ENCODE measurements around the gene ZSCAN10. TPM values are rescaled to one million over a fixed set of nuclear protein-coding genes. Genes with fewer than 3 reads are reported as not detected.

Gene ZSCAN10
- total RNA-seq, 2 donors from 2014 or later = 0.34 to 0.45 TPM

DNA sequence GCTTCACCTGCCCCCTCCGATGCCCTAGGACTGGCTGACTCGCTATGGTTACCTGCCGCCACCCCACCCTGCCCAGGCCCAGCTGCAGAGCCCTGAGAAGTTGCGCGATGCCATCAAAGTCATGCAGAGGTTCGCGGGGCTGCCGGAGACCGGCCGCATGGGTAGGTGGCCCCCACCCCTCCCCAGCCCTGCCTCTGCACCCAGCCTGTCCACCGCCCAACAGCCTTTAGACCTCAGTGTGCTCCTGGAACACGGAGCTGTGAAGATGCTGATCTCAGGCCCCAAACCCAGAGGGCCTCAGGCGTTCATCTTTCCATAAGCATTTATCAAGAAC is 51.7 kb downstream of the ZSCAN10 start:
- H3K27ac Mint-ChIP-seq = no peak overlapping the region
- H3K4me3 Mint-ChIP-seq = peak overlapping the region; percentile 13

DNA sequence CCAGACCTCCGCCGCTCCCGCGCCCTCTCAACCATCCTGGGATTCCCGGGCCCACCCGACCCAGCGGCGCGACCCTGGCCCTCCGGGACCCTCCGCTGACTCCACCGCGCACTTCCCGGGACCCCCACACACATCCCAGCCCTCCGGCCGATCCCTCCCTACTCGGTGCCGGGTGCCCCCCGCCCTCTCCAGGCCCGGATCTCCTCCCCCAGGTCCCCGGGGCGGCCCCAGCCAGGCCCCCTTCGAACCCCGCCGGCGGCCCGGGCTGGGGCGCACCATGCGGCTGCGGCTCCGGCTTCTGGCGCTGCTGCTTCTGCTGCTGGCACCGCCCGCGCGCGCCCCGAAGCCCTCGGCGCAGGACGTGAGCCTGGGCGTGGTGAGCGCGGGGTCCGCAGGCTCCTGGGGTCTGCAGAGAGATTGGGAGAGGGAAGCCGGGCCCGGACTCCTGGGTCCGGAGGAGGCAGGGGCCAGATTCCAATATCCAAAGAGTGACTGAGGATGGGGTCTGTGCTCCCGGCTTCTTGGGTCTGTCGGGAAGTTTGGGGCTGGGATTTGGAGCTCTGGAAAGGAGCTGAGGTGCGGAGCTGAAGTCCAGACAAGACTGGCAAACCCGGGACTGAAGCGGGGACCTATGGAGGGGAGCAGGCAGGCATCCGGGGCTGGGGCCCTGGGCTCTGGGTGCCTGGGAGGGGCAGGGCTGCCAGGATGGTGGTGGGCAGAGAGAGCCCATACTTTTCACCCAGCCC is 52.3 kb downstream of the ZSCAN10 start:
- Mint-ChIP-seq H3K36me3 (ENCODE audit: low read depth) (peaks cover 12% of the 10 kb centered on the region), H3K27me3 (peaks cover 22% of the 10 kb centered on the region), H3K4me1 (no peaks in the 10 kb centered on the region), H3K9me3 (no peaks in the 10 kb centered on the region), H3K4me3 (peak overlapping the region; percentile 13), H3K27ac (no peak overlapping the region)
- peak; percentile 16 for ATAC-seq (replicated peaks)

More for the DNA sequence above, 51.7 kb downstream of the ZSCAN10 start:
- Mint-ChIP-seq H3K27me3 (peaks cover 22% of the 10 kb centered on the region), H3K4me1 (peaks cover 4% of the 10 kb centered on the region), H3K9me3 (no peaks in the 10 kb centered on the region), H3K36me3 (ENCODE audit: low read depth) (peaks cover 12% of the 10 kb centered on the region)
- ATAC-seq (replicated peaks) = no peak

DNA sequence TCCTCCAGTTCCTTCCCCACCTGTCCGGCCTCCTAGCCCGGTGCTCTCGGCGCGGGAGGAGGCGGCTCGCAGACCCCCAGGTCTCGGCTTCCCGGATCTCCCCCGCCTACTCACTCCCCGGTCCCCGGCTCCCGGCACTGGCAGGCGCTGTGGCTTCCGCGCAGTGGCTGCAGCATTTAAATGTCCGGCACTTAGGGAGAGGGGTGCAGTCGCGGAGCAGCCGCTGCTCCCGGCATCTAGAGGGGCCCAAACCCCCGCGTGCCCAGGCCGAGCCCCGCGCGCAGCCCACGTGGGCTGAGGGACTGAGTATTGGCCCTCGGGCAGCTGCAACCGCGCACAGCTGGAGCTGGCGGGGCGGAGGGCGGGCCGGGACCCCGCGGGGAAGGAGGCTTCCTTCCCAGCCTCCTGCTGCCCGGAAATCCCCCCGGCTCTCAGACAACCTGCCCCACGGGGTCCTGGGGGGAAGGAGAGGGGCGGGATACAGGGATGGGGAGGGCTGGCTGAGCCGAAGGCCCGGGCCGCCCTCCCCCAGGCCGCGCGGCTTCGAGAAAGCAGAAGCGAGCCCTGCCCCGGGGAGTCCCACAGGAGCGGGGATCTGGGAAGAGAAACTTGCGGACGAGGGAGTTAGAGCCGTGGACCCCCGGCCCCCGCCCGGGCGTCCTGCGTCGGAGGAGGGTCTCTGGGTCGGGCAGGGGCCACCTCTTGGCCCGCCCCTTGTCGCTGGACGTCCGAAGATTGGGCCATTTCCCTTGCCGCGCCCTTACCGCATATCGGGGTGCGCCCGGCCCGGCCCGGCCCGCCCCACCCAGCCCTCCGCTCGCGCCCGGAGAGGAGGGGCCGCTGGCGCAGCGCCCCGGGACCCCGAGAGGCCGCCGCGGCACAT is 53.1 kb downstream of the ZSCAN10 start, which contains the start of gene MMP25:
TSS of gene MMP25 (plus strand) at position 804 of the 883 bp plus-strand sequence. CDS start 357 bp downstream, outside the sequence.
- no peaks in the 10 kb centered on the region for H3K9me3 Mint-ChIP-seq
- H3K27me3 Mint-ChIP-seq = peaks cover 22% of the 10 kb centered on the region
- H3K4me3 Mint-ChIP-seq = peak within 1 kb of the TSS; percentile 67
- no peaks in the 10 kb centered on the region for H3K4me1 Mint-ChIP-seq
- no peak within 1 kb of the TSS for H3K27ac Mint-ChIP-seq
- H3K36me3 Mint-ChIP-seq (ENCODE audit: low read depth) = peaks cover 12% of the 10 kb centered on the region
- ATAC-seq (replicated peaks) = peak; percentile 33

DNA sequence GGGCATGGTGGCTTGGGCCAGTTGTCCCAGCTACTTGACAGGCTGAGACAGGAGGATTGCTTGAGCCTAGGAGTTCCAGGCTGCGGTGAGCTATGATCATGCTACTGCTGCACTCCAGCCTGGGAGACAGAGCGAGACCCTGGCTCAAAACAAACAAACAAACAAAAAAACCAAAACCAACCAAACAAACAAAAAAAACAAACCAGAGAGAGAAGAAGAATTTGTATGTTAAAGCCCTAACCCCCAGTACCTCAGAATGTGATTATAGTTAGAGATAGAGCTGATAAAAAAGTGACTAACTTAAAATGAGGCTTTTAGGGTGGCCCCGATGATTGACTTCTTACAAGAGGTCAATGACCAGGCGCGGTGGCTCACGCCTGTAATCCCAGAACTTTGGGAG is 54.4 kb downstream of the ZSCAN10 start:
- Mint-ChIP-seq H3K4me1 (peaks cover under 1% of the 10 kb centered on the region), H3K9me3 (no peaks in the 10 kb centered on the region), H3K27me3 (peaks cover 26% of the 10 kb centered on the region), H3K27ac (no peak overlapping the region), H3K36me3 (ENCODE audit: low read depth) (peaks cover 12% of the 10 kb centered on the region), H3K4me3 (peak overlapping the region; percentile 67)
- no peak for ATAC-seq (replicated peaks)

DNA sequence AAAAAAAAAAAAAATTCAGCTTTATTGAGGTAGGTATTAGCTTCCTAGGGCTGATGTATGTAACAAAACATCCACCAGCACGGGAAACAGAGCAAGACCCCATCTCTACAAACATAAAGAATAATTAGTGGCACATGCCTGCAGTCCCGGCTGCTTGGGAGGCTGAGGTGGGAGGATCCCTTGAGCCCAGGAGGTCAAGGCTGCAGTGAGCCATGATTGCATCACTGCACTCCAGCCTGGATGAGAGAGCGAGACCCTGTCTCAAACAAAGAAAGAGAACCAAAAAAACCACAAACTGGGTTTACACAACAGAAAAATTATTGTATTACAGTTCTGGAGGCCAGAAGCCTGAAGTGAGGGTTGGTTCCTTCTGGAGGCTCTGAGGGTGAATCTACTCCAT is 56.7 kb downstream of the ZSCAN10 start:
- no peaks in the 10 kb centered on the region for H3K9me3 Mint-ChIP-seq
- H3K4me3 Mint-ChIP-seq = no peak overlapping the region
- H3K27ac Mint-ChIP-seq = no peak overlapping the region
- peaks cover 14% of the 10 kb centered on the region for H3K36me3 Mint-ChIP-seq (ENCODE audit: low read depth)
- H3K27me3 Mint-ChIP-seq = peaks cover 37% of the 10 kb centered on the region
- ATAC-seq (replicated peaks) = no peak
- peaks cover 4% of the 10 kb centered on the region for H3K4me1 Mint-ChIP-seq

DNA sequence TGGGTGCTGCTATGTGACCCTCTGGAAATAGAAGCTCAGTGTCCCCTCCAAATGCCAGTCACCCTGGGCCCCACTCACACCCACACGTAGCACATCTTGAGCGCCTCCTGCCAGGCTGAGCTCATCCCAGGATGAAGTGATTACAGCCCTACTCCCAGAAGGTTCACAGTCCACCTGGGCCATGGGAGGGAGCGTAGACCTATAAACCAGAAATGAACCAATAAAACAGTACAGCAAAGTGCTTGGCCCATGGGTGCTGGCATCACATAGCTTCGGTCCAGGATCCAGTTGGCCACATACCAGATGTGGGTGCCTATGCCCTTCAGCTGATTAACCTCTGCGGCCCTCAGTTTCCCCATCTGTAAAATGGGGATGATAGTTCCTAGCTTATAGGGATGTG is 60.2 kb downstream of the ZSCAN10 start:
- no peak overlapping the region for H3K27ac Mint-ChIP-seq
- no peak for ATAC-seq (replicated peaks)
- H3K36me3 Mint-ChIP-seq (ENCODE audit: low read depth) = peaks cover 5% of the 10 kb centered on the region
- H3K27me3 Mint-ChIP-seq = peaks cover 44% of the 10 kb centered on the region
- no peaks in the 10 kb centered on the region for H3K9me3 Mint-ChIP-seq
- H3K4me1 Mint-ChIP-seq = peaks cover 4% of the 10 kb centered on the region
- H3K4me3 Mint-ChIP-seq = no peak overlapping the region

Other genes starting within 250 kb of the ZSCAN10 start
- gene PRSS22, start 241.1 kb downstream of the ZSCAN10 start, total RNA-seq = 1 to 10 TPM in 1 of 2 donors, not detected in 1; 1.9 TPM
- gene FLYWCH2, start 216.1 kb downstream of the ZSCAN10 start, total RNA-seq = 10 to 100 TPM; 13.5 to 14.6 TPM
- gene FLYWCH1, start 187.4 kb downstream of the ZSCAN10 start, total RNA-seq = 10 to 100 TPM; 52.4 to 61.1 TPM
- not detected for gene KREMEN2, start 135.0 kb downstream of the ZSCAN10 start, total RNA-seq
- gene PAQR4, start 129.9 kb downstream of the ZSCAN10 start, total RNA-seq = 10 to 100 TPM; 24.4 to 41.4 TPM
- gene PKMYT1, start 118.8 kb downstream of the ZSCAN10 start, total RNA-seq = 100 to 1,000 TPM in 1 of 2 donors, 10 to 100 TPM in 1; 97.7 to 154 TPM
- under 1 TPM in 1 of 2 donors, not detected in 1; 0.15 TPM for gene CLDN9, start 86.4 kb downstream of the ZSCAN10 start, total RNA-seq
- gene CLDN6, start 81.1 kb downstream of the ZSCAN10 start, total RNA-seq = not detected
- 10 to 100 TPM in 1 of 2 donors, 1 to 10 TPM in 1; 9.7 to 11.9 TPM for gene TNFRSF12A, start 78.9 kb downstream of the ZSCAN10 start, total RNA-seq
- gene HCFC1R1, start 75.4 kb downstream of the ZSCAN10 start, total RNA-seq = 10 to 100 TPM; 28.2 to 46.0 TPM
- gene THOC6, start 75.3 kb downstream of the ZSCAN10 start, total RNA-seq = 10 to 100 TPM; 49.8 to 68.1 TPM
- gene BICDL2, start 62.4 kb downstream of the ZSCAN10 start, total RNA-seq = 10 to 100 TPM in 1 of 2 donors, 1 to 10 TPM in 1; 1.1 to 12.1 TPM
- gene MMP25, start 52.7 kb downstream of the ZSCAN10 start, total RNA-seq = 1 to 10 TPM; 5.9 to 7.1 TPM
- gene IL32, start 33.7 kb downstream of the ZSCAN10 start, total RNA-seq = 1,000 to 10,000 TPM; 3,603 to 3,666 TPM
- not detected for gene ZNF205, start 13.3 kb upstream of the ZSCAN10 start, total RNA-seq
- gene ZNF213, start 35.7 kb upstream of the ZSCAN10 start, total RNA-seq = 1 to 10 TPM; 6.4 to 8.6 TPM
- under 1 TPM in 1 of 2 donors, not detected in 1; 0.37 TPM for gene OR1F1, start 88.9 kb upstream of the ZSCAN10 start, total RNA-seq
- 10 to 100 TPM; 14.6 to 23.2 TPM for gene ZNF200, start 135.9 kb upstream of the ZSCAN10 start, total RNA-seq
- under 1 TPM in 1 of 2 donors, not detected in 1; 0.11 TPM for gene MEFV, start 157.3 kb upstream of the ZSCAN10 start, total RNA-seq
- 10 to 100 TPM; 19.3 to 21.4 TPM for gene ZNF263, start 184.2 kb upstream of the ZSCAN10 start, total RNA-seq
- gene TIGD7, start 206.1 kb upstream of the ZSCAN10 start, total RNA-seq = 1 to 10 TPM; 2.3 to 4.0 TPM
- 10 to 100 TPM; 19.4 to 26.9 TPM for gene ZNF75A, start 206.2 kb upstream of the ZSCAN10 start, total RNA-seq